Left renal pelvis (tissue), 4 donors: Measurements from ENCODE around the gene TEX48. TPM values are rescaled to one million over a fixed set of nuclear protein-coding genes. Genes with fewer than 3 reads are reported as not detected.

Experiments
- DNase-seq, 4 donors: peaks; one replicate each; pipeline ENCODE4 v3.0.0-alpha.2; 2013; ENCODE audit warnings: low read depth in 4 of 4, low spot score in 3 of 4
- polyA plus RNA-seq, 4 donors: library from polyadenylated mRNA; unstranded; fragments of 120-200 nt; gene quantifications; one replicate each; pipeline ENCODE4 v1.2.1, GENCODE V29; 2013; ENCODE audit not compliant: insufficient read length in 4 of 4

The TEX48 gene
- polyA plus RNA-seq, 4 donors, result not detected

DNA sequence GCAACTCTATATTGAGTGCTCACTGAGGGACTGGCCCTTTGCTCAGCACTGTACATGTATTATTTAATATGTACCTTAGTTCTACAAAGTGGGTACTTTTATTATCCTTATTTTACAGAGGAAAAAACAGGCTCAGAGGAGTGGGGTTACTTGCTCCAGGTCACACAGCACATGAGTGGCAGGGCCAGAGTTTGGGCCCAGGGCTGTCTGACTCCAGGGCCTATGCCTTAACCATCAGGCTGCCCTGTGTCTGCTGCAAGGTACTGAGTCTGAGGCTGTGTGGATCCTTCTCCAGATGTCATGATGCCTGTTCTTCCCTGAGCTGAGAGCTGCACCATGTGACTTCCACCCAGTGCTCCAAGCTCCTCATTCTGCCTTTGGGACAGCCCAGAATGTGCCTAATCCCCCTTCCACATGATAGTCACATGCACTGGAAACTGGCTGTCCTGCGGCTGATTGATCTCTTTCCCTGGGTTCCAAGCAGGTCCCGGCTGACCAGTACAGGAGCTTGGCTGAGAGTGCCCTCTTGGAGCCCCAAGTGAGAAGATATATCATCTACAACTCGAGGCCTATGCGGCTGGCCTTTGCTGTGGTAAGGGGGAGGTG, 55.5 kb downstream of the TEX48 start:
- no peak for DNase-seq

- no peak for DNase-seq
These were observed 57.3 kb downstream of the TEX48 start for GRCh38 chr9:114624677-114625076.

DNA sequence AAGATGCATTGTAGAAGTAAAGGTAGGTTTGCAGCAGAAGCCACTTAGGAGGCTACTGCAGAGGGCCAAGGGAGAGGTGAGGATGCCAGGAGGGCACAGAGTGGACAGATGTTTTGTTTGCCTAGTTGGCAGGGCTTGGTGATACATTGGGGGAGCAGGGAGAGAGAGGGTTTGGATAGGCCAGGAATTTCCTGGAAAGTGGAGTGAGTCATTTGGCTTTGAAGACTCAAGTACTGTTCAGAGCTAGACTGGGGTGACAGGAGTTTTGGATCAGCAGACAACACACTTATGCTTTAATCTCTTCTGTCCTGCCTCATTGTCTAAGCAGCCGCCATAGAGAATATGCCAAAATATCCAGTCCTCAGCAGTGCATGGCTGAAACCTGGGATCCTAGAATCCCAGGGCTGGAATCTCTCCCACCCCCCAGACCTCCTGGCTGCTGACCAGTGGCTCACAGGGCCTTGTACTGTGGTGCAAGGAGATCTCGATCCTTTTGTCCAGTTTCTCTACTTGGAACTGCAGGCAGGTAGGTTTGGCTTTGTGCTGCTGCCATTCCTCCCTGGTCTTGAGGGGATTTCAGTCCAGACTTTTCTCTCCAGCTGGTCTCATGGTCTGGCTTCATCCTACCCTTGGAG, 59.9 kb downstream of the TEX48 start:
- no peak for DNase-seq

- no peak for DNase-seq
These were observed 60.4 kb downstream of the TEX48 start for GRCh38 chr9:114621561-114621960.

GRCh38 chr9:114619191-114619761, 62.7 kb downstream of the TEX48 start:
- DNase-seq, result no peak

- no peak for DNase-seq
These were observed 65.1 kb downstream of the TEX48 start for GRCh38 chr9:114616684-114617520.

Other genes with a start within 250 kb of the TEX48 start
- gene WHRN, start 176.7 kb downstream of the TEX48 start, polyA plus RNA-seq, result 10 to 100 TPM in 1 of 4 donors, 1 to 10 TPM in 3; 6.9 to 15.9 (median 8.3) TPM
- gene ATP6V1G1, start 94.4 kb downstream of the TEX48 start, polyA plus RNA-seq, result 100 to 1,000 TPM; 177 to 318 (median 245) TPM
- gene TMEM268, start 70.9 kb downstream of the TEX48 start, polyA plus RNA-seq, result 10 to 100 TPM in 1 of 4 donors, 1 to 10 TPM in 3; 7.9 to 13.8 (median 9.3) TPM
- not detected for gene TEX53, start 24.4 kb downstream of the TEX48 start, polyA plus RNA-seq
- 1 to 10 TPM; 2.0 to 9.1 (median 5.7) TPM for gene TNFSF15, start 123.8 kb upstream of the TEX48 start, polyA plus RNA-seq
- gene TNFSF8, start 248.4 kb upstream of the TEX48 start, polyA plus RNA-seq, result 1 to 10 TPM in 1 of 4 donors, under 1 TPM in 3; 0.41 to 1.1 (median 0.69) TPM